Neuronal stem cell (in vitro differentiated cells): ENCODE results near the gene LGALS16.
"Not testable (repeated sequence)": the region's sequence is repeated elsewhere in the genome, so short reads cannot be mapped to it uniquely, and the experiment has no call there.

ENCODE experiments used
- DNase-seq: peaks from one replicate; pipeline ENCODE4 v3.0.0-alpha.2; 2013; ENCODE audit warnings: low spot score
- H2AFZ ChIP-seq: one replicate; pipeline ENCODE4 v1.6.1; 2013; ENCODE audit warnings: mild to moderate bottlenecking, low read length, inconsistent platforms
- H2AK5ac ChIP-seq: 2 replicates; pipeline ENCODE4 v1.6.1; 2013; ENCODE audit warnings: low read depth, mild to moderate bottlenecking, inconsistent platforms, low read length, moderate library complexity, mixed read lengths
- H2BK120ac ChIP-seq: 2 replicates; pipeline ENCODE4 v1.6.1; 2013; ENCODE audit warnings: low read depth, mild to moderate bottlenecking, inconsistent platforms, low read length, moderate library complexity, mixed read lengths
- H2BK12ac ChIP-seq: one replicate; pipeline ENCODE4 v1.6.1; 2013; ENCODE audit warnings: low read length, inconsistent platforms
- H2BK15ac ChIP-seq: 2 replicates; pipeline ENCODE4 v1.6.1; 2013; ENCODE audit warnings: mild to moderate bottlenecking, low read length, inconsistent platforms, mixed read lengths
- H2BK5ac ChIP-seq: one replicate; pipeline ENCODE4 v1.6.1; 2013; ENCODE audit warnings: inconsistent platforms, mild to moderate bottlenecking, low read length, moderate library complexity
- H3K14ac ChIP-seq: one replicate; pipeline ENCODE4 v1.6.1; 2013; ENCODE audit warnings: low read length, inconsistent platforms
- H3K18ac ChIP-seq: 2 replicates; pipeline ENCODE4 v1.6.1; 2013; ENCODE audit warnings: low read length, inconsistent platforms
- H3K23ac ChIP-seq: 2 replicates; pipeline ENCODE4 v1.6.1; 2013; ENCODE audit warnings: low read depth, mild to moderate bottlenecking, mixed read lengths, low read length, inconsistent platforms; ENCODE audit not compliant: poor library complexity
- H3K27ac ChIP-seq: replicated peaks from 3 replicates; pipeline ENCODE4 v1.5.1; 2013; ENCODE audit warnings: low read length, inconsistent platforms
- H3K27me3 ChIP-seq, 3 experiments: 2 replicates each; pipeline ENCODE4 v1.6.1; 2013; ENCODE audit warnings: low read length in 3 of 3, mild to moderate bottlenecking in 2 of 3, inconsistent platforms in 1 of 3, low read depth in 1 of 3, mixed read lengths in 1 of 3, moderate library complexity in 1 of 3; ENCODE audit not compliant: control insufficient read depth in 3 of 3, insufficient read depth in 3 of 3
- H3K36me3 ChIP-seq, 2 donors: replicated peaks in 1 of 2; 2 replicates each; pipeline ENCODE4 v1.6.1; 2013; ENCODE audit warnings: low read length in 2 of 2; ENCODE audit not compliant: control insufficient read depth in 2 of 2, insufficient read depth in 2 of 2
- H3K4ac ChIP-seq: 2 replicates; pipeline ENCODE4 v1.6.1; 2013; ENCODE audit warnings: inconsistent platforms, mild to moderate bottlenecking, low read length, moderate library complexity
- H3K4me1 ChIP-seq, 2 donors: 1 replicate in 1 of 2; 2 replicates in 1 of 2; pipeline ENCODE4 v1.6.1; 2013; ENCODE audit warnings: low read length in 2 of 2, low read depth in 1 of 2; ENCODE audit not compliant: control insufficient read depth in 2 of 2, insufficient read depth in 1 of 2
- H3K4me2 ChIP-seq: one replicate; pipeline ENCODE4 v1.6.1; 2013; ENCODE audit warnings: mild to moderate bottlenecking, low read length, inconsistent platforms; ENCODE audit not compliant: insufficient read depth, poor library complexity, severe bottlenecking
- H3K4me3 ChIP-seq, 2 donors: 2 replicates each; pipeline ENCODE4 v1.5.1; 2013; ENCODE audit warnings: low read length in 2 of 2, mild to moderate bottlenecking in 2 of 2, inconsistent platforms in 1 of 2, moderate library complexity in 1 of 2
- H3K79me1 ChIP-seq: one replicate; pipeline ENCODE4 v1.6.1; 2013; ENCODE audit warnings: low read depth, mild to moderate bottlenecking, inconsistent platforms, low read length, moderate library complexity
- H3K9ac ChIP-seq: one replicate; pipeline ENCODE4 v1.6.1; 2013; ENCODE audit warnings: mild to moderate bottlenecking, low read depth, low read length, inconsistent platforms; ENCODE audit not compliant: poor library complexity
- H3K9me3 ChIP-seq, 2 donors: replicated peaks in 1 of 2; 2 replicates each; pipeline versions ENCODE3 to v1.6.1; 2013; ENCODE audit warnings: low read length in 2 of 2, mild to moderate bottlenecking in 2 of 2, inconsistent platforms in 1 of 2, low read depth in 1 of 2, mixed read lengths in 1 of 2, moderate library complexity in 1 of 2; ENCODE audit not compliant: control insufficient read depth in 2 of 2, insufficient read depth in 1 of 2
- H4K8ac ChIP-seq: one replicate; pipeline ENCODE4 v1.6.1; 2013; ENCODE audit warnings: low read depth, mild to moderate bottlenecking, inconsistent platforms, low read length, moderate library complexity
- H4K91ac ChIP-seq: one replicate; pipeline ENCODE4 v1.6.1; 2013; ENCODE audit warnings: low read length, low read depth, mild to moderate bottlenecking, inconsistent platforms; ENCODE audit not compliant: poor library complexity
- WGBS, 2 donors: extraction: QIAGEN DNeasy Blood & Tissue Kit; methylation state at CpG; one replicate each; pipeline ENCODE4 v1.1.7; 2013; ENCODE audit warnings: missing lambda C conversion rate in 2 of 2, mixed read lengths in 1 of 2; ENCODE audit not compliant: insufficient read length in 2 of 2, insufficient replicate concordance in 1 of 2; ENCODE audit errors: extremely low coverage in 2 of 2; 5-methylcytosine and 5-hydroxymethylcytosine counted together

The LGALS16 gene

GRCh38 chr19:39684267-39684666 is 28.6 kb downstream of the LGALS16 start:
- no CpG with 5 or more reads among the region's 5 CpGs for WGBS, 2 donors
- no peak overlapping the region for H2BK120ac ChIP-seq
- no peak overlapping the region for H2BK5ac ChIP-seq
- no peak overlapping the region for H4K91ac ChIP-seq
- no peaks in the 10 kb centered on the region for H3K36me3 ChIP-seq
- no peak overlapping the region for H2BK15ac ChIP-seq
- H3K4me1 ChIP-seq = no peaks in the 10 kb centered on the region
- H3K4ac ChIP-seq = no peak overlapping the region
- no peaks in the 10 kb centered on the region for H3K79me1 ChIP-seq
- H3K27me3 ChIP-seq = peaks cover 0 to 10% (median 0%) of the 10 kb centered on the region in 3 experiments
- DNase-seq = no peak
- H3K14ac ChIP-seq = no peak overlapping the region
- H2AFZ ChIP-seq = no peak overlapping the region
- no peak overlapping the region for H4K8ac ChIP-seq
- H3K9ac ChIP-seq = no peak overlapping the region
- no peak overlapping the region for H2BK12ac ChIP-seq
- no peak overlapping the region for H3K4me3 ChIP-seq
- no peak overlapping the region for H3K18ac ChIP-seq
- H3K4me2 ChIP-seq = no peak overlapping the region
- no peaks in the 10 kb centered on the region for H3K9me3 ChIP-seq
- H3K27ac ChIP-seq = no peak overlapping the region
- H3K23ac ChIP-seq = no peak overlapping the region
- no peak overlapping the region for H2AK5ac ChIP-seq

- Histone ChIP-seq H3K18ac (no peak overlapping the region), H3K27me3 (peaks cover 0 to 14% (median 0%) of the 10 kb centered on the region in 3 experiments), H3K4ac (no peak overlapping the region), H4K91ac (no peak overlapping the region), H2BK120ac (no peak overlapping the region), H3K14ac (no peak overlapping the region), H3K4me3 (peak overlapping the region in 1 of 2 donors; percentile 22), H2BK12ac (no peak overlapping the region), H2BK15ac (no peak overlapping the region), H2AK5ac (no peak overlapping the region), H3K36me3 (no peaks in the 10 kb centered on the region), H3K4me2 (no peak overlapping the region), H3K9ac (no peak overlapping the region), H4K8ac (no peak overlapping the region), H3K27ac (no peak overlapping the region), H3K9me3 (no peaks in the 10 kb centered on the region), H2AFZ (no peak overlapping the region), H3K79me1 (no peaks in the 10 kb centered on the region), H3K23ac (no peak overlapping the region), H2BK5ac (no peak overlapping the region), H3K4me1 (no peaks in the 10 kb centered on the region)
- DNase-seq = no peak
- no CpG with 5 or more reads among the region's 3 CpGs for WGBS, 2 donors
Measured at GRCh38 chr19:39686739-39687138, 31.0 kb downstream of the LGALS16 start.

- no CpG with 5 or more reads among the region's 4 CpGs for WGBS, 2 donors
- H3K36me3 ChIP-seq, H4K91ac ChIP-seq, H2BK120ac ChIP-seq, H3K9ac ChIP-seq, H2BK5ac ChIP-seq, H3K4me2 ChIP-seq, H2BK15ac ChIP-seq, H3K4ac ChIP-seq, H3K23ac ChIP-seq, DNase-seq, H3K27ac ChIP-seq, H3K4me3 ChIP-seq, H2BK12ac ChIP-seq, H2AFZ ChIP-seq, H4K8ac ChIP-seq, H3K18ac ChIP-seq, H2AK5ac ChIP-seq, H3K9me3 ChIP-seq, H3K4me1 ChIP-seq, H3K79me1 ChIP-seq, H3K14ac ChIP-seq: not testable (repeated sequence)
- H3K27me3 ChIP-seq = peaks cover 0 to 19% (median 0%) of the 10 kb centered on the region in 3 experiments
Measured at GRCh38 chr19:39688637-39689036, 32.9 kb downstream of the LGALS16 start.

DNA sequence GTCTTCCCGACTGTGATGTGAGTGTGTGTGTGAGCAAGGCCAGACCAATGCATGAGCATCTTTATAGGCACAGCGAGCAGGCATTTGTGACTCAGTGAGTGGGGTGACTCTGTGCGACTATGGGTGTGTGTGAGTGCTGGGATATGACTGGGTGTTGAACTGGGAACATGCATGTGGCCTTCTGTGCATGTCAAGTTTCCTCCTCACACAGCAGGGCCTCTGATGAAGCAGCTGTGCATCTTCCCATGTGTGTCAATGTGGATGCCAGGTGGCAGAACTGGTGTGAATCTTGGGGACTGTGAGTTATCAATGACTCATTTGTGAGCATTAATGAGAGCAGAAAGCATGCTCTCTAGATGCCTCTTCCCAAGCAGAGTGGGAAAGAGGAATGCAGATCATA is 36.5 kb downstream of the LGALS16 start:
- Histone ChIP-seq H4K91ac (no peak overlapping the region), H3K27me3 (peaks cover 0 to 19% (median 0%) of the 10 kb centered on the region in 3 experiments), H2BK120ac (no peak overlapping the region), H3K36me3 (no peaks in the 10 kb centered on the region), H3K27ac (no peak overlapping the region), H3K23ac (no peak overlapping the region), H3K18ac (no peak overlapping the region), H2BK15ac (no peak overlapping the region), H3K79me1 (no peaks in the 10 kb centered on the region), H3K4me3 (no peak overlapping the region), H3K9me3 (no peaks in the 10 kb centered on the region), H3K4me2 (no peak overlapping the region), H2BK12ac (no peak overlapping the region), H3K4ac (no peak overlapping the region), H4K8ac (no peak overlapping the region), H3K4me1 (peaks cover 0 to 2% of the 10 kb centered on the region in 2 donors), H3K9ac (no peak overlapping the region), H2BK5ac (no peak overlapping the region), H3K14ac (no peak overlapping the region), H2AFZ (no peak overlapping the region), H2AK5ac (no peak overlapping the region)
- DNase-seq = no peak
- no CpG with 5 or more reads among the region's 3 CpGs for WGBS, 2 donors
